GM19193 (cell line): ENCODE data around the gene TNN.

Source experiments
- POLR2A ChIP-seq: IDR thresholded peaks from 4 replicates; pipeline ENCODE4 v1.6.1; 2011; ENCODE audit not compliant: insufficient read depth, insufficient read length; ENCODE audit errors: extremely low read depth

Gene TNN

GRCh38 chr1:175192630-175193526 is 125.2 kb downstream of the TNN start, which contains the start of gene KIAA0040:
Gene KIAA0040, minus strand, starts transcription at chr1:175192776. Its CDS starts 31,763 bp downstream, at chr1:175161013.
- TF ChIP-seq POLR2A = peak; percentile 77

GRCh38 chr1:175193527-175193910 is 125.9 kb downstream of the TNN start:
- no peak for TF ChIP-seq POLR2A

GRCh38 chr1:175195281-175195680 is 127.6 kb downstream of the TNN start:
- TF ChIP-seq POLR2A = no peak

- no peak for TF ChIP-seq POLR2A
Observed at GRCh38 chr1:175195798-175196197, 128.2 kb downstream of the TNN start.

GRCh38 chr1:175197531-175197930 is 129.9 kb downstream of the TNN start:
- TF ChIP-seq POLR2A = no peak
